GM19035 (cell line): ENCODE measurements around the gene EME1.

ENCODE experiments used
- ATAC-seq: cut with Tn5 transposase; IDR thresholded peaks from one replicate; pipeline ENCODE4 v1.9.1; 2021; ENCODE audit not compliant: unreplicated experiment

The EME1 gene

GRCh38 chr17:50347117-50347893, 25.7 kb upstream of the EME1 start:
- ATAC-seq, result no peak

DNA sequence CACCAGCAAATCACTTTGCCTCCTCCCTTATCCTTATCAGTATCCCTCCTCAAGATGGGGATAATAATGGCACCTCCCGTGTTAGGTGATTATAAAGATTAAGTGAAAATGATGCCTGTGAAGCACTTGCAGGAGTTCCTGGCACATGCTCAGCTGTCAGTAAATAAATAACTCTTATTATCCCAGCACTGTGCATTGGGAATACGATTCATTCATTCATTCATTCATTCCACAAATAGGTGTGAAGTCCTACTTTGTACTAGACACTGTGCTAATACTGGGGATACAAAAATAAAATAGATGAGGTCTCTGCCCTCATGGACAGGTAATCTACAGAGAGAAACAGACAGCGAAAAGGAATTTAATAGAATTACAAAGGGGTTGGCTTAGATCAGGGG, 25.1 kb upstream of the EME1 start:
- ATAC-seq, result no peak

GRCh38 chr17:50348522-50349242, 24.3 kb upstream of the EME1 start:
- ATAC-seq, result no peak

DNA sequence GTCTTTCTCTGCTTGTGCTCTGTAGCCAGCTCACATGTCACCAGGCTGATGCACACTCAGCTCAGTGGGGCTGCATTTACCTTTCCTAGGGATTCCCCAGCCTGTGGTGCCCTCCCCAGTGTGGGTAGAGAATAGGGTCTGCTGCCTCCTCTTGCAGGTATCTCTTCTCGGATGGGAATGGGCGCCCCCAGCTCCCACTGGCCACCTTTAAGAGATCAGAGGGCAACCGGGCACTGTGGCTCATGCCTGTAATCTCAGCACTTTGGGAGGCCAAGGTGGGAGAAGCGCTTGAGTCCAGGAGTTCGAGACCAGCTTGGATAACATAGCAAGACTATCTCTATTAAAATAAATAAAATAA, 23.8 kb upstream of the EME1 start:
- no peak for ATAC-seq

DNA sequence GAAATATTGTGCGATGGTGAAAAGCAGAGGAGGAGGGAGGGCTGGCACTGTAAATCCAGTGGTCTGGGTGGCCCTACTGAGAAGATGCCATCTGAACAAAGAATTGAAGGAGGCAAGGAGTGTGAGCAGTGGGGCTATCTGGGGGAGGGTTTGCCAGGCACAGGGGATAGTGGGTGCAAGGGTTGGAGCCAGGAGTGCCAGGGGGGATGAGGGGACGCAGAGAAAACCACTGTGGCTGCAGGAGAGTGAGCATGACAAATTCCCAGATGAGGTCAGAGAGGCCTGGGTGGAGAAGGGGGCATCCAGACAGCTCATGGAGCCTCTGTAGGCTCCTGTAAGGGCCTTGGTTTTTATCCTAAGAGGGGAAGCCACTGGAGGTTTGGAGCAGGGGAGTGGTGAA, 22.3 kb upstream of the EME1 start:
- ATAC-seq, result no peak

DNA sequence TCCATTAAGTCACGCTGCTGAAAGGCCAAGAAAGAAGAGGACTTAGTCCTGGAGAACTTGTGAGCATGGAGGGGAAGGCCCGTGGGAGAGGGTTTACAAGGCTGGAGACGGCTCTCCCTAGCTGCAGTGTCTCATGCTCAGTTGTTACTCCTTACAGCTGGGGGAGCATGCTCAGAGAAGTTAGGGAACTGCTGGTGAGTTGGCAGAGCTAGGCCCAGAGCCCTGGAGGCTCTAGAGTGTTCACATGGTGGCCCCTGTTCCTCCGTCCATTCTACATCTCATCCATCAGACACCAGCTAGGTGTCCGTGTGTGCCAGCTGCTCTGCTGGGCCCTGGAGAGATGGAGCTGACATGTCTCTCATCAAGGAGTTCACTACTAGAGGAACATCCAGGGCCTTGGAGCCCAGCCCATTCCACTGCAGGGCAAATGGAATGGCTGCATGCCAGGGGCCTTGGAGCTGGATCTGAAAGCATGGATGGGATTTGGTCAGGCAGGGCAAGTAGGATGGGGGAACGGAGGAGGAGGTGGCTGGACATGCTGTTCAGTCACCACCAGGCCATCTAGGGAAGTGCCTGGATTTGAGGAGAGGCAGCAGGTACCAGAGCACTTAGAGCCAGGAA, 20.8 kb upstream of the EME1 start:
- no peak for ATAC-seq

- ATAC-seq, result no peak
These were observed 20.1 kb upstream of the EME1 start for GRCh38 chr17:50352693-50353599.

GRCh38 chr17:50353600-50354195, 19.3 kb upstream of the EME1 start:
- no peak for ATAC-seq

DNA sequence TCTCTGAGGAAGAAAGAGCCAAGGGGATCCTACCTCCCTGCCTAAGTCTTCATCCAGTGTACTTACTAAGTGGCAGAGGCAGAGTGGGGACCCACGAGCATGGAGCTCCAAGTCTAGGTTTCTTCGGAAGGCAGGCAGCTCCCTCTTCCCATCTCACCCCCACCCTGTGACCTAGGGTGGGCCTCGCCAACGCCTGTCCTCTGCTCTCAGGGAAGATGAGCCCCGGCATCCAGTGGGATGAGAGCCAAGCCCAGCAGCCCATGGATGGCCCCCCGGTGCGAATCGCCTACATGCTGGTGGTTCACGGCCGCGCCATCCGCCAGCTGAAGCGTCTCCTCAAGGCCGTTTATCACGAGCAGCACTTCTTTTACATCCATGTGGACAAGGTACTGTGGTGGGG, 18.8 kb upstream of the EME1 start:
- no peak for ATAC-seq

GRCh38 chr17:50354776-50355175, 18.3 kb upstream of the EME1 start:
- ATAC-seq, result no peak

- ATAC-seq, result no peak
These were observed 17.7 kb upstream of the EME1 start for GRCh38 chr17:50355336-50355700.

DNA sequence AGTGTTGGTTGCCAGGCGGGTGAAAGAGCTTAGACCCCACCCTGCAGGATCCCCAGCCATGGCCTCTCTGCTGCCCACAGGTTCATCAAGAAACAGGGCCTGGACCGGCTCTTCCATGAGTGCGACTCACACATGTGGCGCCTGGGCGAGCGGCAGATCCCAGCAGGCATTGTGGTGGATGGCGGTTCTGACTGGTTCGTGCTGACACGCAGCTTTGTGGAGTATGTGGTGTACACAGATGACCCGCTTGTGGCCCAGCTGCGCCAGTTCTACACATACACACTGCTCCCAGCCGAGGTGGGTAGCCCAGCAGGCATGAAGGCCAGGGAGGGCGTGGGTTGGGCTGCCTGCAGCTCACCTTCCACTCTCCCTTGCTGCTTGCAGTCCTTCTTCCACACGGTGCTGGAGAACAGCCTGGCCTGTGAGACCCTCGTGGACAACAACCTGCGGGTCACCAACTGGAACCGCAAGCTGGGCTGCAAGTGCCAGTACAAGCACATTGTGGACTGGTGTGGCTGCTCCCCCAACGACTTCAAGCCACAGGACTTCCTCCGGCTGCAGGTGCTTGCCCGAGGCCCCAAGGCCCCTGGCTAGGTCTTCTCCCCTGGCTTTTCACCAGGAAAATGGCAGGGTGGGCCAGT, 17.2 kb upstream of the EME1 start:
- no peak for ATAC-seq

GRCh38 chr17:50356418-50356817, 16.6 kb upstream of the EME1 start:
- no peak for ATAC-seq

DNA sequence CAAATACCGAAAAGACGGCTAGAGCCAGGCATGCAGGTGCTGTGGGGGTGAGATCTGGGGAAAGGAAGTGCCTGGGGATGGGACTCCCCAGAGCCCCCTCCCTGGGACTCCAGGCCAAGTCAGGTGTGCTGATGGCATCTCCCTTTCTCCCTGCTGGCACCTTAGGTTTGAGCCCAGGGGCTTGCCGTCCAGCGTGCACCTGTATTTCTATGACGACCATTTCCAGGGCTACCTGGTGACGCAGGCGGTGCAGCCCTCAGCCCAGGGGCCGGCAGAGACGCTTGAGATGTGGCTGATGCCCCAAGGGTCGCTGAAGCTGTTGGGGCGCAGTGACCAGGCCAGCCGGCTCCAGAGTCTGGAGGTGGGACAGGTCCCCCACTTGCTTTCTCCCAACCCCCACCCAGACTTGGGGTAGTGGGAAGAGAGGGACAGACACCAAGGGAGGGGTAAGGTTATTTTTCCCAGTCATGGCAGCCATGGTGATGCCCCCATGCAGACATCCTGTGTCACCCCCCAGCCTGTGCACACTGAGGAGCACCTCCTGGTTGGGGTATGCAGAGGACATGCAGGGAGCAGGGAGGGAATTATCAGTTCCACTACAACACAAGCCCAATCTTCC, 16.0 kb upstream of the EME1 start:
- no peak for ATAC-seq

GRCh38 chr17:50358177-50358576, 14.9 kb upstream of the EME1 start:
- ATAC-seq, result no peak

DNA sequence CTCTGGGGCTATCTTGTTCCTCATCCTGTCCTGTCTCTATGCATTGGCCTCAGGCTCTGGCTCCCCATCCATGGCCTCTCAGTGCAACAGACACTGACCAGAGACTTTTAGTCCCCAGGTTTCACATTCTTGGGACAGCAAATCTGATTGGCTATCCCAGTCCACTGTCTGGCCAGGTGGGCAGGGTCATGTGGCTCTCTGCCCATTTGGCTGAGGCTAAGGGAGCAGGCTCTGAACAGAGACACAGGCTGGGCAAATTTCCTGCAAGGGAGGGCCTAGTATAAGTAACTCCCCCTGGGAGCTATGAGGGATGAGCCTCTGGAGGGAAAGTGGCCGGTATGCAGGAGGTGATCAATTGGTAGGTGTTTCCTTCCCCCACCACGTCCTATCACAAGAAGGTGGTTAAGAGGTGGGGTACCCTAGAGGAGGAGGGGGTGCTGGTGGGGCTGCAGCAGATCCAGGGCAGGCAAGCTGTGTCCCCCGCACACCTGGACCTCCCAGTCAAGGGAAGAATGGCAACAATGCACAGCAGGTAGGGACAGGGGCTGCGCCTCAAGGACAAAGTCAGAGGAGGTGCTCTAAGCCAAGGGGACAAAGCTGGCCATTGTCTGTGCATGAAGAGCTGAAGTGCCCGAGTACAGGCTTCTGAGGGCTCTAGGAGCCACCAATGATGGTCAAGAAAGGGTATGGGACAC, 13.9 kb upstream of the EME1 start:
- ATAC-seq, result no peak

DNA sequence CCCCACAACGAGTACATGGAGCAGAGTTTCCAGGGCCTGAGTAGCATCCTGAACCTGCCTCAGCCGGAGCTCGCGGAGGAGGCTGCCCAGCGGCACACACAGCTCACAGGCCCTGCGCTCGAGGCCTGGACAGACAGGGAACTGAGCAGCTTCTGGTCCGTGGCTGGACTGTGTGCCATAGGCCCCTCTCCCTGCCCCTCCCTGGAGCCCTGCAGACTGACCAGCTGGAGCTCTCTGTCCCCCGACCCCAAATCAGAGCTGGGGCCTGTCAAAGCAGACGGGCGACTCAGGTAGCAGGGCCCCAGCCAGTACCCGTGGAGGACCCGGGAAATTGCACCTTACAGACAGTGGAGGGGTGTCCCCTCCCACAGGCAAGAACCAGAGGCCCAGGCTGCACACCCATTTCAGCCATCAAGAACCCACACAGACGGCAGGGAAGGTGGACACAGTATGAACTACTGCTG, 13.0 kb upstream of the EME1 start:
- no peak for ATAC-seq

DNA sequence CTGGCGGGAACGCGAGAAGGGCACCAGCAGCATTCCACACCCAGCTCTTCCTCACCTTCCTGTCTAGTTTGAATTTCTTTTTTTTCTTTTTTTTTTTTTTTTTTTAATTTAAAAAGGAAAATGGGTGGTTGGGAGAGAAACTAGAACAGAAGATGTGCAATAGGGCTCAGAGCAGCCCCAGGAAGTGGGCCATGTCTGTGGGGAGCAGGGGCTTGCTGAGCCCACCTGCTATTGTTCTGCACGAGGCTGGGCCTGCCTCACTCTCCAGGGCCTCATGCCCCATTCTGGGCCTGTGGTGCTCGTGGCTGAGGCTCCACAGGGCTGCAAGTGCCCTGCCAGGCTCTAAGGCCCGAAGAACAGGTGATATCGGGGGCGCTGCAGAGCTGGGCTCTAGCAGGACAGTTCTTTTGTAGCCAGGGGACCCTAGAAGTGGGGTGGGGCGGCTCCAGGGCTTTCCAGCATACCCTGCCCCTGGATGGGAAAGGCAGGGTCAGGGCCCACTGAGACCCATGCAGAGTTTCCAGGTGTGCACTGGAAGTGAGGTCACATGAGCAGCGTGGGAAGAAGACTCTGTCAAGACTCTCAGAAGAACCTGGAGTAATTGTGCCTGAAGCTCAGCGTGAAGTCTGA, 12.4 kb upstream of the EME1 start:
- ATAC-seq, result no peak
